Measurements from ENCODE around the gene RILPL1. TPM values are rescaled to one million over a fixed set of nuclear protein-coding genes. Genes with fewer than 3 reads are reported as not detected.
A peak's percentile ranks its signal among the peaks of the same experiment; 100 is the strongest.
"Not testable (repeated sequence)": the region's sequence is repeated elsewhere in the genome, so short reads cannot be mapped to it uniquely, and the experiment has no call there.

RILPL1 gene
- total RNA-seq, 1 experiment from 2014 or later, result 8.5 TPM

DNA sequence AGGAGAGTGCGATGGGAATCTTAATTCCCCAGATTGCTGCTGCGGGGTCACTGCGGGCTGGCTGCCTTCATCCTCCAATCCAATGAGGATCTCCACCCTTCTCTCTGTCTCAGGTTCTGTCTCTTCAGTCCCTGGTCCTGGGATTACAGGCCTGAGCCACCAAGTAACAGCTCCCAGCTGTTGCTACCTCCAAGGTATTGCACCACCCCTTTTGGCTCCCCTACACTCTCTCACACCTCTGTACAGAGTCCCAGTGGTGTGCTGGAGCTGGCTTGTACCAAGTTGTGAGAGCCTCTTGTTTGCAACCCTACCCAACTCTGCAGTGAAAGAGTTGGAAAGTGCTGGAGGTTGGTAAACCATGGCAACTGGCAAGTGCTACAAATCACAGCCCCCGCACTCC is 10.0 kb upstream of the RILPL1 start:
- no peak overlapping the region for H3K27ac ChIP-seq
- no peak for DNase-seq
- no peaks in the 10 kb centered on the region for H3K27me3 ChIP-seq
- peaks cover 4% of the 10 kb centered on the region; the same call in 1 of the 2 replicates for H3K4me1 ChIP-seq
- H3K9me3 ChIP-seq (replicated peaks), result no peaks in the 10 kb centered on the region
- no peaks in the 10 kb centered on the region for H3K36me3 ChIP-seq
- H3K4me3 ChIP-seq, result no peak overlapping the region

GRCh38 chr12:123540899-123541662 is 7.6 kb upstream of the RILPL1 start:
- H3K4me3 ChIP-seq, result peak overlapping the region; percentile 46
- H3K9me3 ChIP-seq (replicated peaks), result no peaks in the 10 kb centered on the region
- no peaks in the 10 kb centered on the region for H3K36me3 ChIP-seq
- H3K27me3 ChIP-seq, result no peaks in the 10 kb centered on the region
- H3K4me1 ChIP-seq, result peaks cover 1% of the 10 kb centered on the region; the same call in 1 of the 2 replicates
- DNase-seq, result no peak
- H3K27ac ChIP-seq, result no peak overlapping the region

DNA sequence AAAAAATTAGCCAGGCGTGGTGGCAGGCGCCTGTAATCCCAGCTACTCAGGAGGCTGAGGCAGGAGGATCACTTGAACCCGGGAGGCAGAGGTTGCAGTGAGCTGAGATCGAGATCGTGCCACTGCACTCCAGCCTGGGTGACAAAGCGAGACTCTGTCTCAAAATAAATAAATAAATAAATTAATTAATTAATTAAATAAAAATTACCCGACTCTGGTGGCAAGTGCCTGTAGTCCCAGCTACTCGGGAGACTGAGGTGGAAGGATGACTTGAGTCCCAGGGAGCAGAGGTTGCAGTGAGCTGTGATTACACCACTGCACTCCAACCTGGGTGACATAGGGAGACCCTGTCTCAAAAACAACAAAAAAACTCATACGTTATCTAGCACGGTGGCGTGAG is 2.4 kb upstream of the RILPL1 start:
- H3K36me3 ChIP-seq; DNase-seq; H3K27me3 ChIP-seq; H3K9me3 ChIP-seq (replicated peaks); H3K27ac ChIP-seq; H3K4me1 ChIP-seq; H3K4me3 ChIP-seq: not testable (repeated sequence)

GRCh38 chr12:123532808-123533649 is 490 bp downstream of the RILPL1 start:
- H3K4me1 ChIP-seq, result 0 out of 2 replicates have a peak, but pooled peaks cover 2% of the 10 kb centered on the region
- H3K27me3 ChIP-seq, result no peaks in the 10 kb centered on the region
- DNase-seq, result peak; percentile 46 to 54
- H3K27ac ChIP-seq, result peak overlapping the region; percentile 35
- H3K9me3 ChIP-seq (replicated peaks), result no peaks in the 10 kb centered on the region
- peak overlapping the region; percentile 89 for H3K4me3 ChIP-seq
- H3K36me3 ChIP-seq, result no peaks in the 10 kb centered on the region

- Histone ChIP-seq H3K9me3 (replicated peaks) (no peaks in the 10 kb centered on the region), H3K36me3 (no peaks in the 10 kb centered on the region), H3K27ac (no peak overlapping the region), H3K4me1 (0 out of 2 replicates have a peak, but pooled peaks cover 2% of the 10 kb centered on the region), H3K4me3 (no peak overlapping the region), H3K27me3 (no peaks in the 10 kb centered on the region)
- no peak for DNase-seq
These were observed 1.5 kb downstream of the RILPL1 start for GRCh38 chr12:123532019-123532418.

- Histone ChIP-seq H3K27ac (no peak overlapping the region), H3K4me1 (0 out of 2 replicates have a peak, but pooled peaks cover 2% of the 10 kb centered on the region), H3K36me3 (no peaks in the 10 kb centered on the region), H3K9me3 (replicated peaks) (no peaks in the 10 kb centered on the region), H3K4me3 (no peak overlapping the region), H3K27me3 (no peaks in the 10 kb centered on the region)
- no peak for DNase-seq
These were observed 2.4 kb downstream of the RILPL1 start for GRCh38 chr12:123531091-123531490.

GRCh38 chr12:123530668-123531067 is 2.9 kb downstream of the RILPL1 start:
- H3K9me3 ChIP-seq (replicated peaks), result no peaks in the 10 kb centered on the region
- no peak overlapping the region for H3K4me3 ChIP-seq
- H3K27me3 ChIP-seq, result no peaks in the 10 kb centered on the region
- 0 out of 2 replicates have a peak, but pooled peaks cover 2% of the 10 kb centered on the region for H3K4me1 ChIP-seq
- H3K27ac ChIP-seq, result no peak overlapping the region
- H3K36me3 ChIP-seq, result no peaks in the 10 kb centered on the region
- DNase-seq, result no peak

- no peaks in the 10 kb centered on the region for H3K9me3 ChIP-seq (replicated peaks)
- H3K27me3 ChIP-seq, result no peaks in the 10 kb centered on the region
- H3K4me1 ChIP-seq, result 0 out of 2 replicates have a peak, but pooled peaks cover 2% of the 10 kb centered on the region
- H3K36me3 ChIP-seq, result no peaks in the 10 kb centered on the region
- no peak for DNase-seq
- no peak overlapping the region for H3K27ac ChIP-seq
- no peak overlapping the region for H3K4me3 ChIP-seq
These were observed 3.8 kb downstream of the RILPL1 start for GRCh38 chr12:123529686-123530085.

GRCh38 chr12:123528858-123529257 is 4.7 kb downstream of the RILPL1 start:
- H3K4me1 ChIP-seq, result 0 out of 2 replicates have a peak, but pooled peaks cover 2% of the 10 kb centered on the region
- no peak overlapping the region for H3K27ac ChIP-seq
- H3K4me3 ChIP-seq, result no peak overlapping the region
- no peak for DNase-seq
- no peaks in the 10 kb centered on the region for H3K9me3 ChIP-seq (replicated peaks)
- H3K36me3 ChIP-seq, result no peaks in the 10 kb centered on the region
- H3K27me3 ChIP-seq, result no peaks in the 10 kb centered on the region

DNA sequence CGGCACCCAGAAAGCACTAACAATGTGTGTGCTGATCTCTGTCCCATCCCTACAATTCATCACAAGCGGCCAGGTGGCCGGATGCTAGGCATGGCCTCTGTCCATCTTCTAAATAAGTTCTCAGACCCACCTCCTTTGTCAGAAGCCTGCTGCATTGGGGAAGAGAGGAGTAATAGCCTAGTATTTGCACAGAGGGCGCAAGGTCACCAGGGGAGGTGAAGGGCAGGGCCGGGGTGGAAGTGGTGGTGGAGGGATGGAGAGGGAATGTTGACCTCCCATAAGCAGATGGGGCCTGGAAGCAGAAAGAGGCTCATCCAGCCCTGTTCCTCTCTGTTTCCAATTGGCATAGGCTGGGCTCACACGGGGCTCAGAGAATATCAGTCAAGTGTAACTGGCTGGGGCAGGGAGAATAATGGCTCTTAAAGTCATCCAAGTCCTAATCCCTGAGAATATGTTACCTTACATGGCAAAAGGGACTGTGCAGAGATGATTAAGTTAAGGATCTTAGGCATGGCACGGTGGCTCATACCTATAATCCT is 6.9 kb downstream of the RILPL1 start:
- Histone ChIP-seq H3K4me3 (no peak overlapping the region), H3K27ac (no peak overlapping the region), H3K4me1 (no peaks in the 10 kb centered on the region), H3K27me3 (no peaks in the 10 kb centered on the region), H3K36me3 (no peaks in the 10 kb centered on the region), H3K9me3 (replicated peaks) (no peaks in the 10 kb centered on the region)
- no peak for DNase-seq

DNA sequence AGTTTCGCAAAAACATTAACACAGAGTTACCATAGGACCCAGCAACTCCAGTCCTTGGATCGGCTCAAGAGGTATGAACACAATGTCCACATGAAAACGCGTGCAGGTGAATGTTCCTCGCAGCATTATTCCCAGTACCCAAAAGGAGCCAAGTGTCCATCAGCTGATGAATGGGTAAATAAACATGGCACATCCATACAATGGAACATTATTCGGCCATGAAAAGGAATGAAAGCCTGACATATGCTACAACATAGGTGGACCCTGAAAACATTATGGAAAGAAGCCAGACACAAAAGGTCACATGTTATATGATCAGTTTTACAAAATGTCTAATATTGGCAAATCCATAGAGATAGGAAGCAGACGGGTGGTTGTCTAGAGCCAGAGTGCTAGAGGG is 9.1 kb downstream of the RILPL1 start:
- no peaks in the 10 kb centered on the region for H3K27me3 ChIP-seq
- H3K36me3 ChIP-seq, result peaks cover 7% of the 10 kb centered on the region; the same call in 1 of the 2 replicates
- no peak overlapping the region for H3K27ac ChIP-seq
- DNase-seq, result no peak
- H3K9me3 ChIP-seq (replicated peaks), result no peaks in the 10 kb centered on the region
- H3K4me3 ChIP-seq, result no peak overlapping the region
- H3K4me1 ChIP-seq, result no peaks in the 10 kb centered on the region

DNA sequence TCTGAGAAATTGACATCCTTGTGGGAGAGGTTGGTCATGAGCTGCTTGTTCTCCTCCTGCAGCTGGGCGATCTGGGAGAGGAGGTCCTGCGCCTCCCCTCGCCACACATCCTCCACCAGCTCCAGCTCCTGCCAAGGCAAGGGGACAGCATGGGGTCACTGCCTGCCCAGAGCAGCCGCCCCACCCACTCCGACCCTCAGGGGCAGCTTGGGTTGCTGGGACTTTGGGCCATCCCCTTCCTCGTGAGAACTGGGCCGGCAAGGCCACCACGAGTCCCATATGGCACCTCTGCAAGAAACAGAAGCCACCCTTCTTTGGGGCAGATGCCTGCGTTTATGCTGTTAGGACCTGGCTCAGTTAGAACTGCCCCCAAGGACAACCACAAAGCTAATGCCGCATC is 10.0 kb downstream of the RILPL1 start:
- Histone ChIP-seq H3K9me3 (replicated peaks) (no peaks in the 10 kb centered on the region), H3K4me3 (no peak overlapping the region), H3K36me3 (peaks cover 7% of the 10 kb centered on the region; the same call in 1 of the 2 replicates), H3K27me3 (no peaks in the 10 kb centered on the region), H3K27ac (no peak overlapping the region), H3K4me1 (no peaks in the 10 kb centered on the region)
- no peak for DNase-seq

DNA sequence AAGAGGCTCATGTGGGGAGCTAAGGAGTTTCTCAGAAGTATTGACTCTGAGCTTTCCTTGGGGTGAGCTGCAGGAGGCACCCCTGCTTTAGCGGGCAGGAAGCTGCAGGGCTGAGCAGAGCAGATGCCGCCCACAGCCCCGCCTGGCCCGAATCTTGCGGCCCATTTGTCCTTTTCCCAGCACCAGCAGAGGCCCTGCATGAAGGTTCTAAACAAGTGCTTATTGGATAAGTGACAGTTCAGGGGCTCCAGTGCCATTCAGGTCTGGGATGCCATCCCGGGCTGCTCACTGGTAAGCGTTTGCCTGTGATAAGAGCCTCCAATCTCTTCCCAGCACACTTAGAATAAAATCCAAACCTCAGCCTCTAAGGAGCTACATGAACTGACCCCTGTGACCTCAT is 11.4 kb downstream of the RILPL1 start:
- Histone ChIP-seq H3K4me3 (no peak overlapping the region), H3K27me3 (no peaks in the 10 kb centered on the region), H3K9me3 (replicated peaks) (no peaks in the 10 kb centered on the region), H3K36me3 (peaks cover 14% of the 10 kb centered on the region), H3K27ac (no peak overlapping the region), H3K4me1 (no peaks in the 10 kb centered on the region)
- no peak for DNase-seq

DNA sequence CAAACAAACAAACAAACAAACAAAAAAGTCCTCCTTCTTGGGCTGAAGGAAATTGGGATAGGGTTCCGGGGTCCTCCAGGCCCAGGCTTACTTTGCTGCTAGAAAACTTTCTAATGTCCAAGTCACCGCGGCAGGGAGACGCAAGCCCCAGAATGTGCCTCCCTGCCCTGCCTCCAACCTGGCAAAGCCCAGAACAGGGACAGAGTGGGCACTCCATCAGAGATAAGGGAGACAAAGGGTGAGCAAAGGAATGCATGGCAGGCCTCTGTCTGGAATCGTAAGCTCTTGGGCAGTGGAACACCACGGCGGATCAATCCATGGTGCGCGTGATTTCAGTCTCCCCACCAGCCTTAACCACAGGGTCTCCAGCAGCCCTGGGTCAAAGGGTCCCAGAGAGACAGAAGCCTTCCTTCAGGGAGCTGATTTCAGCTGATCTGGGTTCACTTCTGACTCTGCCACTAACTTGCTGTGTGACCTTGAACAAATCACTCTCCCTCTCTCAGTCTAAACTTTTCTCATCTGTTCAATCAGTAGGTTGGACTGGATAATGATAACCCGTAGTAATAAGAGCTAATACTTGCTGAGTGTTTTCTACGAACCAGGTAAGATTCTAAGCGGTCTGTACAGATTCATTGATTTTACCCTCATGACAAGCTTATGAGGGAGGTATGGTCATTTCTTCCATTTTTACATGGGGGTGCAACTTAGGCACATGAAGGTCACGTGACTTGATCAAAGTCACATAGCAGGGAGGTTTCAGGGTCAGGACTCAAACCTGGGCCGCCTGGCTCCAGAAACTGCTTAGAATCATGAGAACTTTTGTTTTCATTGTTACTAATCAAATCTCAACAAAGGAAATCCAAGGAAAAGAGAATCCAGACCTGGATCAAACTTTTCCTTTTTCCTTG is 12.7 kb downstream of the RILPL1 start:
- Histone ChIP-seq H3K27ac (no peak overlapping the region), H3K4me1 (no peaks in the 10 kb centered on the region), H3K36me3 (peaks cover 14% of the 10 kb centered on the region), H3K27me3 (no peaks in the 10 kb centered on the region), H3K9me3 (replicated peaks) (no peaks in the 10 kb centered on the region), H3K4me3 (no peak overlapping the region)
- DNase-seq, result no peak
